CD4-positive, alpha-beta T cell treated with Interleukin-17A for 1 hour (primary cell): Measurements from ENCODE around the gene STYXL1.

Experiments
- DNase-seq: peaks from one replicate; pipeline ENCODE4 v3.0.0-alpha.2; 2020

The STYXL1 gene

DNA sequence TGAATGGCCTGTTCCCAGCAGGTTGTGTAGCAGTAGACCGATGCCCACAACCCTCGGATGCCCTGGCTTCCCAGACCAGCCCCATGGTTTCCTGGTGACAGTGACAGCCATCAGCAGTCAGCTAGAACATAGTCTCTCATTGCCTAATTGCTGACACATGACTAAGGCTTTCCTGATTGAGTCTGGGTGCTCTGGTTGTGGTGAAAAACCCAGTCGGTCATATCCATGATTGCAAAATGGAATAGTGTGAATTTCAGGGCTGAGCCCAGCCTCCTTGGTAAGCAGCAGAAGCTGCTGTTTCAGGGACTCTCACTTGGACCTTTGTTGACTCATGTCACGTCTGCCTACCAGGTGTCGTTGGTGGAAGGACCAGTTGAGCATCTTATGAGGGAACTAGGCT is 96.3 kb downstream of the STYXL1 start:
- DNase-seq: no peak

DNA sequence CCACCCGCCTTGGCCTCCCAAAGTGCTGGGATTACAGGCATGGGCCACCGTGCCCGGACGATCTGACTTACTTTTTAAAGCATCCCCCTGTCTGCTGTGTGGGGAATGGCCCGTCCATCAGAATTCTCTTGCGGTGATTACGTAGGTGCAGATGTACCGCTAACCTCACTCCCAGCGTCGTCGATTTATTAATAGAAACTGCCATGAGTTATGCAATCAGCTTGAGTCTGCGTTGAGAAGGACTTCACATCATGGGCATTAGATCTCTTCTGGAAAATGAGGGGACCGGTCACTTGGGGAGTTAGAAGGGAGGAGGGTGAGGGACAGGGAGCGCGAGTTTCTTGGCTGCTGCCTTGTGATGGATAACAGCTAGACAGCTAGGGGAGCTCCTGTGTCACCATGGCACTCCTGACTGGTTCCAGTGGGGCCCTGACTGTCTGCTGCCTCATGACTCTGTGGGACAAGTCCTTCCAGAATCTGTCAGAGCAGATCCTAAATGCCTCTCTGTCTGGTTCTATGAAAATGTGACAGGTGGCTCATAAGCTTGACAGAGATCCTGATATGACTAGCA is 97.6 kb downstream of the STYXL1 start:
- no peak for DNase-seq

DNA sequence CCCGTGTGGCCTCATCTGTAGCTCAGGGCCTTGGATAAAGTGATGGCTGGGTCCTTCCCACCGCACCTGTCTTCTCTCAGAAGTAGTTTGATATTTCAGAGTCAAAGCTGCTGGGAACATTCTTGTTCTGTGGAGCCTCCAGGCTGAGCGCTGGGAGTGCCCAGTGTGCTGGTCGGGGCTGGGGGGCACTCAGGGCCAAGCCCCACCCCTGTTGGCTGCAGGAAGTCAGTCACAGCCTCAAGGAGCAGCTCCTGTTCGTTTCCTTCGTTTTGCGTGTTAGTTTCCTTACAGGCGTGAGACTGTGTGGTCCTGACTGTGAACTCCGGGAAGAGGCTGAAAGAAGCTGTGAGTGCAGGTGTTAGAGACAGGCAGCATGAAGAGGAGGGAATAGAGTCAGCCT is 99.6 kb downstream of the STYXL1 start:
- no peak for DNase-seq
